ENCODE measurements around the gene MTMR12. TPM values are rescaled to one million over a fixed set of nuclear protein-coding genes. Genes with fewer than 3 reads are reported as not detected.

The MTMR12 gene
- total and polyA plus RNA-seq, 2 experiments from 2014 or later, result 18.3 to 51.6 TPM

DNA sequence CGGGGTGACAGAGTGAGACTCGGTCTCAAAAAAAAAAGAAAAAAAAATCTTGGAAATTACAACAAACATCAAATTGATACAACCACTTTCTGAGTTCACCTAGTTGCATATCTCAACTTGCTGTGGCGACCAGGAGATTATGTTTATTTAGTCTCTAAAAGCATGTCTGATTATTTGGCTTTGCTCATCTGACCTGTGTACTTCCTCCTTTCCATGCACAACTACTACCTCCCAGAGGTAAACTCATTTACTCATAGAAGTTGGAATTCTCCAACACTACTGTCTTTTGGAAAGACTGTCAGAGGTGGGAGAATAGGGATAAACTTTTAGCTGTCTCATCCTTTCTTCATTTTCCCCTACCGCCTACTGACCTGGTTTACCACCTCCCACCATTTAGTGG lies 42.6 kb downstream of the MTMR12 start:
- H3K9me3 Mint-ChIP-seq, result no peaks in the 10 kb centered on the region
- Histone ChIP-seq H3K27ac (ENCODE audit: low read depth) (peak overlapping the region; percentile 69; the same call in 1 of the 2 replicates), H2AFZ (no peak overlapping the region), H4K20me1 (replicated peaks; ENCODE audit: insufficient read depth) (no peaks in the 10 kb centered on the region), H3K4me2 (no peak overlapping the region), H3K9me2 (ENCODE audit: insufficient read depth) (no peaks in the 10 kb centered on the region), H3K27me3 (ENCODE audit: insufficient read depth) (no peaks in the 10 kb centered on the region), H3F3A (replicated peaks; ENCODE audit: low read depth) (peaks cover 5% of the 10 kb centered on the region), H3K79me2 (replicated peaks; ENCODE audit: insufficient read depth) (peaks cover 9% of the 10 kb centered on the region), H3K4me1 (ENCODE audit: insufficient read depth) (peaks cover 13% of the 10 kb centered on the region), H3K36me3 (ENCODE audit: insufficient read depth) (peaks cover 54% of the 10 kb centered on the region), H3K4me3 (no peak overlapping the region)
- H3K4me3 Mint-ChIP-seq, result no peak overlapping the region
- peaks cover 18% of the 10 kb centered on the region for H3K4me1 Mint-ChIP-seq
- H3K27ac Mint-ChIP-seq, result no peak overlapping the region
- peaks cover 85% of the 10 kb centered on the region for H3K36me3 Mint-ChIP-seq (ENCODE audit: low read depth)
- TF ChIP-seq, protein P1, sequence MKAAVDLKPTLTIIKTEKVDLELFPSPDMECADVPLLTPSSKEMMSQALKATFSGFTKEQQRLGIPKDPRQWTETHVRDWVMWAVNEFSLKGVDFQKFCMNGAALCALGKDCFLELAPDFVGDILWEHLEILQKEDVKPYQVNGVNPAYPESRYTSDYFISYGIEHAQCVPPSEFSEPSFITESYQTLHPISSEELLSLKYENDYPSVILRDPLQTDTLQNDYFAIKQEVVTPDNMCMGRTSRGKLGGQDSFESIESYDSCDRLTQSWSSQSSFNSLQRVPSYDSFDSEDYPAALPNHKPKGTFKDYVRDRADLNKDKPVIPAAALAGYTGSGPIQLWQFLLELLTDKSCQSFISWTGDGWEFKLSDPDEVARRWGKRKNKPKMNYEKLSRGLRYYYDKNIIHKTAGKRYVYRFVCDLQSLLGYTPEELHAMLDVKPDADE (IDR thresholded peaks at IDR 0.05), result no peak
- no peak for TF ChIP-seq EZH2 (IDR thresholded peaks at IDR 0.05; ENCODE audit: low read depth, unreplicated experiment)
- TF ChIP-seq, protein P2, sequence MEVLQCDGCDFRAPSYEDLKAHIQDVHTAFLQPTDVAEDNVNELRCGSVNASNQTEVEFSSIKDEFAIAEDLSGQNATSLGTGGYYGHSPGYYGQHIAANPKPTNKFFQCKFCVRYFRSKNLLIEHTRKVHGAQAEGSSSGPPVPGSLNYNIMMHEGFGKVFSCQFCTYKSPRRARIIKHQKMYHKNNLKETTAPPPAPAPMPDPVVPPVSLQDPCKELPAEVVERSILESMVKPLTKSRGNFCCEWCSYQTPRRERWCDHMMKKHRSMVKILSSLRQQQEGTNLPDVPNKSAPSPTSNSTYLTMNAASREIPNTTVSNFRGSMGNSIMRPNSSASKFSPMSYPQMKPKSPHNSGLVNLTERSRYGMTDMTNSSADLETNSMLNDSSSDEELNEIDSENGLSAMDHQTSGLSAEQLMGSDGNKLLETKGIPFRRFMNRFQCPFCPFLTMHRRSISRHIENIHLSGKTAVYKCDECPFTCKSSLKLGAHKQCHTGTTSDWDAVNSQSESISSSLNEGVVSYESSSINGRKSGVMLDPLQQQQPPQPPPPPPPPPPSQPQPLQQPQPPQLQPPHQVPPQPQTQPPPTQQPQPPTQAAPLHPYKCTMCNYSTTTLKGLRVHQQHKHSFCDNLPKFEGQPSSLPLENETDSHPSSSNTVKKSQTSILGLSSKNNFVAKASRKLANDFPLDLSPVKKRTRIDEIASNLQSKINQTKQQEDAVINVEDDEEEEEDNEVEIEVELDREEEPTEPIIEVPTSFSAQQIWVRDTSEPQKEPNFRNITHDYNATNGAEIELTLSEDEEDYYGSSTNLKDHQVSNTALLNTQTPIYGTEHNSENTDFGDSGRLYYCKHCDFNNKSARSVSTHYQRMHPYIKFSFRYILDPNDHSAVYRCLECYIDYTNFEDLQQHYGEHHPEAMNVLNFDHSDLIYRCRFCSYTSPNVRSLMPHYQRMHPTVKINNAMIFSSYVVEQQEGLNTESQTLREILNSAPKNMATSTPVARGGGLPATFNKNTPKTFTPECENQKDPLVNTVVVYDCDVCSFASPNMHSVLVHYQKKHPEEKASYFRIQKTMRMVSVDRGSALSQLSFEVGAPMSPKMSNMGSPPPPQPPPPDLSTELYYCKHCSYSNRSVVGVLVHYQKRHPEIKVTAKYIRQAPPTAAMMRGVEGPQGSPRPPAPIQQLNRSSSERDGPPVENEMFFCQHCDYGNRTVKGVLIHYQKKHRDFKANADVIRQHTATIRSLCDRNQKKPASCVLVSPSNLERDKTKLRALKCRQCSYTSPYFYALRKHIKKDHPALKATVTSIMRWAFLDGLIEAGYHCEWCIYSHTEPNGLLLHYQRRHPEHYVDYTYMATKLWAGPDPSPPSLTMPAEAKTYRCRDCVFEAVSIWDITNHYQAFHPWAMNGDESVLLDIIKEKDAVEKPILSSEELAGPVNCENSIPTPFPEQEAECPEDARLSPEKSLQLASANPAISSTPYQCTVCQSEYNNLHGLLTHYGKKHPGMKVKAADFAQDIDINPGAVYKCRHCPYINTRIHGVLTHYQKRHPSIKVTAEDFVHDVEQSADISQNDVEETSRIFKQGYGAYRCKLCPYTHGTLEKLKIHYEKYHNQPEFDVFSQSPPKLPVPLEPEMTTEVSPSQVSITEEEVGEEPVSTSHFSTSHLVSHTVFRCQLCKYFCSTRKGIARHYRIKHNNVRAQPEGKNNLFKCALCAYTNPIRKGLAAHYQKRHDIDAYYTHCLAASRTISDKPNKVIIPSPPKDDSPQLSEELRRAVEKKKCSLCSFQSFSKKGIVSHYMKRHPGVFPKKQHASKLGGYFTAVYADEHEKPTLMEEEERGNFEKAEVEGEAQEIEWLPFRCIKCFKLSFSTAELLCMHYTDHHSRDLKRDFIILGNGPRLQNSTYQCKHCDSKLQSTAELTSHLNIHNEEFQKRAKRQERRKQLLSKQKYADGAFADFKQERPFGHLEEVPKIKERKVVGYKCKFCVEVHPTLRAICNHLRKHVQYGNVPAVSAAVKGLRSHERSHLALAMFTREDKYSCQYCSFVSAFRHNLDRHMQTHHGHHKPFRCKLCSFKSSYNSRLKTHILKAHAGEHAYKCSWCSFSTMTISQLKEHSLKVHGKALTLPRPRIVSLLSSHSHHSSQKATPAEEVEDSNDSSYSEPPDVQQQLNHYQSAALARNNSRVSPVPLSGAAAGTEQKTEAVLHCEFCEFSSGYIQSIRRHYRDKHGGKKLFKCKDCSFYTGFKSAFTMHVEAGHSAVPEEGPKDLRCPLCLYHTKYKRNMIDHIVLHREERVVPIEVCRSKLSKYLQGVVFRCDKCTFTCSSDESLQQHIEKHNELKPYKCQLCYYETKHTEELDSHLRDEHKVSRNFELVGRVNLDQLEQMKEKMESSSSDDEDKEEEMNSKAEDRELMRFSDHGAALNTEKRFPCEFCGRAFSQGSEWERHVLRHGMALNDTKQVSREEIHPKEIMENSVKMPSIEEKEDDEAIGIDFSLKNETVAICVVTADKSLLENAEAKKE (CRISPR knock-in tag; IDR thresholded peaks at IDR 0.05), result no peak
- TF ChIP-seq, protein P3, sequence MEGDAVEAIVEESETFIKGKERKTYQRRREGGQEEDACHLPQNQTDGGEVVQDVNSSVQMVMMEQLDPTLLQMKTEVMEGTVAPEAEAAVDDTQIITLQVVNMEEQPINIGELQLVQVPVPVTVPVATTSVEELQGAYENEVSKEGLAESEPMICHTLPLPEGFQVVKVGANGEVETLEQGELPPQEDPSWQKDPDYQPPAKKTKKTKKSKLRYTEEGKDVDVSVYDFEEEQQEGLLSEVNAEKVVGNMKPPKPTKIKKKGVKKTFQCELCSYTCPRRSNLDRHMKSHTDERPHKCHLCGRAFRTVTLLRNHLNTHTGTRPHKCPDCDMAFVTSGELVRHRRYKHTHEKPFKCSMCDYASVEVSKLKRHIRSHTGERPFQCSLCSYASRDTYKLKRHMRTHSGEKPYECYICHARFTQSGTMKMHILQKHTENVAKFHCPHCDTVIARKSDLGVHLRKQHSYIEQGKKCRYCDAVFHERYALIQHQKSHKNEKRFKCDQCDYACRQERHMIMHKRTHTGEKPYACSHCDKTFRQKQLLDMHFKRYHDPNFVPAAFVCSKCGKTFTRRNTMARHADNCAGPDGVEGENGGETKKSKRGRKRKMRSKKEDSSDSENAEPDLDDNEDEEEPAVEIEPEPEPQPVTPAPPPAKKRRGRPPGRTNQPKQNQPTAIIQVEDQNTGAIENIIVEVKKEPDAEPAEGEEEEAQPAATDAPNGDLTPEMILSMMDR (conservative IDR thresholded peaks at IDR 0.05; ENCODE audit: low read depth in 2 of 2), result no peak
- TF ChIP-seq ZNF331 (CRISPR knock-in tag; IDR thresholded peaks at IDR 0.05; ENCODE audit: low read depth), result no peak
- TF ChIP-seq EZH2phosphoT487 (IDR thresholded peaks at IDR 0.05; ENCODE audit: unreplicated experiment), result no peak
- TF ChIP-seq STAT1 (IDR thresholded peaks at IDR 0.05; ENCODE audit: unreplicated experiment), result no peak
- TF ChIP-seq JUNB (IDR thresholded peaks at IDR 0.05; ENCODE audit: unreplicated experiment), result no peak
- TF ChIP-seq, protein P4, sequence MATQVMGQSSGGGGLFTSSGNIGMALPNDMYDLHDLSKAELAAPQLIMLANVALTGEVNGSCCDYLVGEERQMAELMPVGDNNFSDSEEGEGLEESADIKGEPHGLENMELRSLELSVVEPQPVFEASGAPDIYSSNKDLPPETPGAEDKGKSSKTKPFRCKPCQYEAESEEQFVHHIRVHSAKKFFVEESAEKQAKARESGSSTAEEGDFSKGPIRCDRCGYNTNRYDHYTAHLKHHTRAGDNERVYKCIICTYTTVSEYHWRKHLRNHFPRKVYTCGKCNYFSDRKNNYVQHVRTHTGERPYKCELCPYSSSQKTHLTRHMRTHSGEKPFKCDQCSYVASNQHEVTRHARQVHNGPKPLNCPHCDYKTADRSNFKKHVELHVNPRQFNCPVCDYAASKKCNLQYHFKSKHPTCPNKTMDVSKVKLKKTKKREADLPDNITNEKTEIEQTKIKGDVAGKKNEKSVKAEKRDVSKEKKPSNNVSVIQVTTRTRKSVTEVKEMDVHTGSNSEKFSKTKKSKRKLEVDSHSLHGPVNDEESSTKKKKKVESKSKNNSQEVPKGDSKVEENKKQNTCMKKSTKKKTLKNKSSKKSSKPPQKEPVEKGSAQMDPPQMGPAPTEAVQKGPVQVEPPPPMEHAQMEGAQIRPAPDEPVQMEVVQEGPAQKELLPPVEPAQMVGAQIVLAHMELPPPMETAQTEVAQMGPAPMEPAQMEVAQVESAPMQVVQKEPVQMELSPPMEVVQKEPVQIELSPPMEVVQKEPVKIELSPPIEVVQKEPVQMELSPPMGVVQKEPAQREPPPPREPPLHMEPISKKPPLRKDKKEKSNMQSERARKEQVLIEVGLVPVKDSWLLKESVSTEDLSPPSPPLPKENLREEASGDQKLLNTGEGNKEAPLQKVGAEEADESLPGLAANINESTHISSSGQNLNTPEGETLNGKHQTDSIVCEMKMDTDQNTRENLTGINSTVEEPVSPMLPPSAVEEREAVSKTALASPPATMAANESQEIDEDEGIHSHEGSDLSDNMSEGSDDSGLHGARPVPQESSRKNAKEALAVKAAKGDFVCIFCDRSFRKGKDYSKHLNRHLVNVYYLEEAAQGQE (IDR thresholded peaks at IDR 0.05; ENCODE audit: unreplicated experiment), result no peak
- TF ChIP-seq POLR2AphosphoS5 (IDR thresholded peaks at IDR 0.05; ENCODE audit: low read depth), result no peak
- no peak for TF ChIP-seq NANOG (IDR thresholded peaks at IDR 0.05; ENCODE audit: borderline replicate concordance)
- no peak for TF ChIP-seq CREB1 (CRISPR knock-in tag; IDR thresholded peaks at IDR 0.05; ENCODE audit: low read depth)
- TF ChIP-seq ZNF114 (CRISPR knock-in tag; IDR thresholded peaks at IDR 0.05), result no peak
- peaks cover 2% of the 10 kb centered on the region for H3K27me3 Mint-ChIP-seq (ENCODE audit: insufficient read depth, low read depth, poor library complexity)
- no peak for ATAC-seq
- DNase-seq (ENCODE audit: low spot score), result no peak

Measured in GM23338 (cell line).